Kidney epithelial cell (primary cell): ENCODE data around the gene PRPH2. TPM values are rescaled to one million over a fixed set of nuclear protein-coding genes. Genes with fewer than 3 reads are reported as not detected.

ENCODE experiments used
- DNase-seq: peaks from one replicate; pipeline ENCODE4 v3.0.0-alpha.2; 2010; ENCODE audit warnings: low read depth
- H3K27me3 ChIP-seq: 2 replicates; pipeline ENCODE4 v1.6.0; 2011; ENCODE audit warnings: low read length; ENCODE audit not compliant: control insufficient read depth, insufficient read depth
- H3K36me3 ChIP-seq: 2 replicates; pipeline ENCODE4 v1.5.1; 2011; ENCODE audit warnings: low read length; ENCODE audit not compliant: control insufficient read depth, insufficient read depth
- H3K4me3 ChIP-seq: 2 replicates; pipeline ENCODE4 v1.5.1; 2011; ENCODE audit warnings: low read depth, mild to moderate bottlenecking, control low read depth, low read length
- CTCF ChIP-seq: IDR thresholded peaks from 2 replicates; pipeline ENCODE4 v1.5.1; 2011; ENCODE audit warnings: mild to moderate bottlenecking, moderate library complexity, low read length, control low read depth, inconsistent platforms; ENCODE audit not compliant: insufficient read depth, poor library complexity, severe bottlenecking
- total RNA-seq: library from RNA; depleted of rRNA; stranded (reverse); fragments of >200 nt; gene quantifications from 2 replicates; pipeline ENCODE4 v1.2.3, GENCODE V29; 2015

The PRPH2 gene
- total RNA-seq, 1 donor from 2014 or later, result 0.21 TPM

GRCh38 chr6:42692137-42692911, 30.1 kb downstream of the PRPH2 start:
- peak; percentile 61 for DNase-seq
- TF ChIP-seq CTCF, result no peak
- Histone ChIP-seq H3K4me3 (no peak overlapping the region), H3K27me3 (no peaks in the 10 kb centered on the region), H3K36me3 (no peaks in the 10 kb centered on the region)

DNA sequence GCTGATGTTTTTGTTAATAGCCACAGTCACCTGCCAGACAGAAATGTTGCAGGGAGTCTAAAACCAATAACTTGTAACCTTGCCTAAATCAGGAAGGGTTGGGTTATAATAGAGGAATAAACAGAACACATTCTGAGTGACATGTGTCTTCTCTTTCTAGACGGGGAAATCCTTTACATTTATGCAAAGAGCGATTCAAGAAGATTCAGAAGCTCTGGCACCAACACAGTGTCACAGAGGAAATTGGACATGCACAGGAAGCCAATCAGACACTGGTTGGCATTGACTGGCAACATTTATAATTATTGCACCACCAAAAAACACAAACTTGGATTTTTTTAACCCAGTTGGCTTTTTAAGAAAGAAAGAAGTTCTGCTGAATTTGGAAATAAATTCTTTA, 31.5 kb downstream of the PRPH2 start:
- TF ChIP-seq CTCF, result no peak
- no peak for DNase-seq
- no peaks in the 10 kb centered on the region for H3K27me3 ChIP-seq
- H3K4me3 ChIP-seq, result no peak overlapping the region
- no peaks in the 10 kb centered on the region for H3K36me3 ChIP-seq

- TF ChIP-seq CTCF, result no peak
- Histone ChIP-seq H3K27me3 (no peaks in the 10 kb centered on the region), H3K36me3 (no peaks in the 10 kb centered on the region), H3K4me3 (no peak overlapping the region)
- DNase-seq, result no peak
Observed at GRCh38 chr6:42690151-42690702, 32.2 kb downstream of the PRPH2 start.

DNA sequence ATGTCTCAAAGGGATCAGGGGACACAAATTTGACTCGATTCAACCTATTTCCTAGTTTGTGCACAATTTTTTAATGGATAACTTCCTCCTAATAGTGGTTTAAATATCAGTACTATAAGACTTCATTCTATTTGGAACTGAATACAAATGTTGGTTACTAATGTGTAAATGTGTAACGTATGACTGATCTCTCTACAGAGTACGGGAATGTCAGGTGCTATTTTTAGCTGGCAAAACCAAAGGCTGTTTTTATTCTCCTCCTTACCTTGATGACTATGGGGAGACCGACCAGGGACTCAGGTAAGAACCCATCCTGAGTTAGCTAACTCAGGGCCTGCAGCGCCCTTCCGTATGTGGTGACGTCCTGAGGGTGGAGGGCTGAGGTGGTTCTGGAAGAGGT, 33.0 kb downstream of the PRPH2 start:
- TF ChIP-seq CTCF, result no peak
- DNase-seq, result no peak
- Histone ChIP-seq H3K27me3 (no peaks in the 10 kb centered on the region), H3K36me3 (no peaks in the 10 kb centered on the region), H3K4me3 (no peak overlapping the region)

DNA sequence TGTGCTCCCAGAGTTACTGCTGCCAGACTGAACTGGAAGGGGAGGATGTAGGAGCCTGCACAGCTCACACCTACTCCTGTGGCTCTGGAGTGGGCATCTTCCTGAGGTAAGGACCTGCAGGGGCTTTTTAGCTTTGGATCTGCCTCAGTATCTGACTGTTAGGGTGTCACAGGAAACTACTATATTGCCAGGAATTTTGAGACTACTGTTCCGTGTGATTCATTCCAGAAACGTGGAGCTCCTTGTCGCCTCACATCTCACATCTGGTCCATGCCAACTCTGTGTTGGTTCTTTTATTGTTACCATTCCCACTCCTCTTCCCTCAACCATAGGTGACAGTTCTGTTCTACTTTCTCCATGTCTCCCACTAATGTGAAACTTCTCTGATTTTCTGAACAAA, 34.1 kb downstream of the PRPH2 start:
- Histone ChIP-seq H3K36me3 (no peaks in the 10 kb centered on the region), H3K27me3 (no peaks in the 10 kb centered on the region), H3K4me3 (no peak overlapping the region)
- TF ChIP-seq CTCF, result no peak
- no peak for DNase-seq

DNA sequence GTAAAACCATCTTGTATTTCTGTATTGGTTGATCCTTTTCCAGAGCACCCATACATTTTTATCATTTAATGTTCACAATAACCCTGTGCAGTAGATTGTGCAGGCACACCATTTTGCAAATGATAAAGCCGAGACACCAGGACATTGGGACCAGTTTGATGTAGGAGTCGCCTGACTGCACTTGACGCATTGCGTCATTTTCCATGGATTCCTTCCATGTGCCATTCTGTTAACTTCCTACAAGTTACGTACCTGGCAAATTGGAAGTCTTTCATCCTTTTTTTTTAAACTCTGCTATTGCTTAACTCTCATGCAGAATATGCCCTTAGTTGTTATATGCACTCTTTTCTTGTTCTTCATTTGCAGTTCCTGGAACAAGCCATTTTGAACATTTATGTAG, 43.0 kb downstream of the PRPH2 start:
- TF ChIP-seq CTCF, result no peak
- Histone ChIP-seq H3K27me3 (no peaks in the 10 kb centered on the region), H3K4me3 (no peak overlapping the region), H3K36me3 (peaks cover 3% of the 10 kb centered on the region)
- DNase-seq, result no peak
